GM21619 (cell line): Measurements from ENCODE around the gene ZFHX3.

Experiments used
- ATAC-seq: cut with Tn5 transposase; IDR thresholded peaks from one replicate; pipeline ENCODE4 v1.9.1; 2021; ENCODE audit not compliant: unreplicated experiment

ZFHX3 gene

DNA sequence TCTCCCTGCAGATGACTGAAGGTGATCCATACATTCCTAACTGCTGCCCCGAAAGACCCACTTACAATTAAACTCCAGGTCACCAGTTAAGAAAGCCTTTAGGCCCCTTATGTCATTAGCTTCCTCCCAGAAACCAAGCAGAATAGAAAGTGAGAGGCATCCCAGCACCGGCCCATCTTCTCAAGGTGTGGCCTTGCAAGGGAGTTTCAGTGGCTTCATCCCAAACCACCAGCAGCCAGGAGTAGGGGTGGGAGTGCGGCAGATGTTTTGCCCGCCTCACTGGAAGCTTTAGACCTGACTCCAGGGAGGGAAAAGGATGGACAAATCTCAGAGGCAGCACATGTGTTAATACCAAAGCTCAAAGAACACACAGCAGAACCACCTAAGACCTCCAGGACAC lies 5.1 kb downstream of the ZFHX3 start:
- ATAC-seq, result no peak

DNA sequence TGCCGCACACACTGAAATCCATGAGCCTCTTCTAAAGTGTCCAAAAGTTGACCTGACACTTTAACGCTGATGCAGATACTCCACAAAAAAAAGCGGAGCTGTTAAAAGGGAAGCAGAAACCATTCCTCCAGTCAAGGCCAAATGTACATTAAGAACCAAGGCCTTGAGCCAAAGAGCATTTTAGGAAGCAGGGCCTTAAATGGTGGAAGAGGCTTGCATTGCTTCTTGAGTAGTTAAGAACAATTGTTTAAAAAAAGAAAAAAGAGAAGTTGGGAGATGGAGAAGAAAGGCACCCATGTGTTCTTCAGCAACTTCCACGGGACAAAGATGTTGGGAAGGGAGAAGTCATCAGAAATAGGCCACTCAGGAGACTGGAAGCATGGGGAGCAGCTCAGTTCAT lies 6.3 kb downstream of the ZFHX3 start:
- no peak for ATAC-seq

DNA sequence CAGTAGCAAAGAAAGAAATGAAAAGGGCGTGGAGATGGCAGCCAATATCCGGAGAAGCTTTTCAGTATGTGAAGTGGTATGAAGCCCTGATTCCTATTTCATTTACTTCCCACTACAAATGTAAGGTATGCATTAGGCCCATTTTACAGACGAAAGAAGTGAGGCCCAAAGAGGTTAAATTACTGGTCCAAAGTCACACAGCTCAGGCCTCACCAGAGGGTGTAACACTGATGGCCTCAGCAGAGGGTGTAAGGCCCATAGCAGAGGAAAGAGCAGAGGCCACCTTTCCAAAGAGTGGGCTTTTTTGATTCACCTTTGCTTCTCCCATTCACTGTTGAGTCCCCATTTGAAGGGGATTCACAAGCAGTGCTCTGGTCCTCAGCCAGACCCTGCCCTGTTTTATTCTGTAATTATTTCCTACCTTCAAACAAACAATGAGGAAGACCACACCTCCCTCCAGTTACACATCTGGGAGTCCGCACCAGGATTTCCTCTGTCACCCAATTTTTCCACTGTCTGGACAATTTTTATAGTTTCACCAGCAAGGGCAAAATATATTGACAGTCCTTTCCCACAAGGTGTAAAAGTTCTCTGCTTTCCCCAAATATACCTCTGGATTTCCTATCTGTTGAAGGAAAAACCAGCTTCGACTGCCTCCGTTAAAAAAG lies 7.1 kb downstream of the ZFHX3 start:
- ATAC-seq, result no peak

DNA sequence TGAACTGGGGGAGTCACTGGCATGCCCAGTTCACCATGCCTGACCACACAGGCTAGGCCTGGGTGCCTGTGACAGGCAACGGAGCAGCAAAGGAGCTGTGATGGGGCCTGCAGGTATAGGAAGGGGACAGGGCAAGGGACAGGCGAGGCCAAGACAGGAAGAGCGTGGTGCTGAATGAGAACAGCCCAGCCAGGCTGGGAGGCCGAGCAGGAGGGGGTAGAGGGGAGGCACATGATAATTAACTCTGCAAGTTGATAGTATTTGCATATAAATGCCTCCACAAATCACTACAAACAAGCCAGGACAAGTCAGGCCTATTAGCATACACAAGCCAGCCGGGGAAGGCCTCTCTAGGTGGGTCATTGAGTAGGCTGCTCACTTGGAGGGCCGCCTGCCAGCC lies 7.8 kb downstream of the ZFHX3 start:
- no peak for ATAC-seq

DNA sequence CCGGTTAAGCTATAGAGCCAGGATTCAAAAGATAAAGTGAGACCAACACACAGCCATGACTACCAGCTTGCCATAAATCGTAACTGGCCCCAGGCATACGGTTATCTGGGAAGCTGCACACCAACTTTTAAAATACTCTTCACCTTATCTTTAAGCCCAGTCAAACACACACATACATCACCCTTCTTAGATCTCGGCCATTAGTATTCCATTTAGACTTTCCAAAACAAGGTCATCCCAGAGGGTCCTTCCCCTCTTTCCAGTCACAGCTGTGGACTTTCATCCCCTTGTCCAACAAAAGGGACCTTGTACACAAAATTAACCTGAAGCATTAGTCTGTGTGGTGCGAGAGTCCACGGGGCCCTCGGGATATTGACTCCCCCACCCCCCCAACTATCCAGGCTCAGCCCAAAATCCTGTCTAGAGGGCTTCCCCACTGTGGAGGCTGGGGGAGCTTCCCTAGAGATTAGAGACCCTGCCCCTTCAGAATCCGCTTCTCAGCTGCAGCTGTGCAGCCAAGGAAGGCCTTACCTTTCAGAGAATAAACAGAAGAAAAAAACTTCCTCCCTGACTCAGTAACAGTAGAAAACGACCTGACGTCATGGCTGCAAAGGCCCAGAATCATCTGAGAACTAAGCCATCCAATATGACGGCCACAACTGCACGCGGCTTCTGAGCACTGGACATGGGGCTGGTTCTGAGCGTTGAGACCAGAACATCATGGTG lies 9.9 kb downstream of the ZFHX3 start:
- ATAC-seq, result no peak

DNA sequence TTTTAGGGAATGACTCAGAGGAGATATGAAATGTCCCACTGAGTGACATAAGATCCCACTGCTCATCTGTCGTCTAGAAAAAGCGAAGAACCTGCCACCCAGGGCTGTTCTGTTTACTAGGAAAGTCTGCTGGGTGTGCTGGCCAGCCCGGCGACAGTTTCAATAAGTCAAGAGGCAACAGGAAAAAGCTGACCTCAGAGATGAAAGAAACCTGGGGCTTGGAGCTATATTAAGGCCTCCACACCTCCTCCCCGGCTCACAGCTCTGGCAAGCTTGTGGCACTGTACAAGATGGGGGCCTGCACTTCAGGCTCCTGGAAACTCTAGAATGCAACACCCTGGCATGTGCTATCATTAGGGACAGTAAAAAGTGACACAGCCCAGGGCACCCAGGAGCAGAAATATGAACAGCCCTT lies 10.6 kb downstream of the ZFHX3 start:
- ATAC-seq, result no peak

DNA sequence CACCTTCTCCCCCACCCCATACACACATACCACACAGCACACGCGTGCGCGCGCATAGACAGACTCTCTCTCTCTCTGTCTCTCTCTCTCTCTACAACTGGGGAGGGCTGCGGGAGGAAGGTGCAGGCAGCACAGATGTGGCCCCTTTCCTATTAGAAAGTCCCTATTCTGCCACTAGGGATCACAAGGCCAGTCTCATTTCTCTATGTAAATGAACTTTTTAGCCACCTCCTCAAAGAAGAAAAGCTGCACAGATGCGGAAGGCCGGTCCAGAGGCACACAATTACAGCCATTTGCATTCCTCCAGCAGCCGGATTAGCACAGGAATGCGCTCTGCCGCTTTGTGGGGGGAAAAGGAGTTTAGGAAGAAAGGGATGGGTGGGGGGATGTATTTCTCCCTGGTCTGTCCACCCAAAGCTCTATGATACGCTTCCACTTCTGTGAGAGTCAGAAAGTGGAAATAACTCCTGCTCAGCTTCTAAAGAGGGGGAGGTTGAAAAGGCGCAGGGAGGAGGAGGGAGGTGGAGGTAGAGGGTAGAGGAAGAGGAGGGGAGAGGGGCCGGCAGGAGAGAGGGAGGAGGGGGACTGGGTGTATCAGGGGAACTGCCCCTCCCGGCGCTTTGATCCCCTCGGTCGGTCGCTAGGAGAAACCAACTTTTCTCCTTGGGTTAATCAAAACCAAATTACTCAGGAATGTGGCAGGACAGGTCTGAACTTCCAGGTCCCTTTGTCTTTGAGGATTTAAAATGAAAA lies 11.7 kb downstream of the ZFHX3 start:
- ATAC-seq, result peak; percentile 79

DNA sequence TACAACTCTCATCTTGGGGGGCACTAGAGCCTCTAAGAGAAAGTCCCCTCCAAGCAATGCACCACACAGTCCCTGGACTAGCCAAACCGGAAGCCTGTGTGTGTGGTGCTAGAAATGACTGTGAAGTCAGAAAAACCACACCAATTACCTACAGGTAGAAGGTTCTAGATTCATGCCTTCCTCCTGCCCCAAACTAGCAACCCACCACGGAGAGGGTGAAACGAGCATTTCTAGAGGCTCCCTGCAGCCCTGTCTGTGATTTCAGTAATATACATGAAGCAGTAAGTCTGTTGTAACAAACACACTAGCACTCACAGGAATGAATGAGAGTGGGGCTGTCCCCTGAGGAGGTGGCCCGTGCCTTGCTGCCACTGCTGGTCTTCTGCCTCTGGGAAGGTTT lies 13.6 kb downstream of the ZFHX3 start:
- peak; percentile 43 for ATAC-seq

DNA sequence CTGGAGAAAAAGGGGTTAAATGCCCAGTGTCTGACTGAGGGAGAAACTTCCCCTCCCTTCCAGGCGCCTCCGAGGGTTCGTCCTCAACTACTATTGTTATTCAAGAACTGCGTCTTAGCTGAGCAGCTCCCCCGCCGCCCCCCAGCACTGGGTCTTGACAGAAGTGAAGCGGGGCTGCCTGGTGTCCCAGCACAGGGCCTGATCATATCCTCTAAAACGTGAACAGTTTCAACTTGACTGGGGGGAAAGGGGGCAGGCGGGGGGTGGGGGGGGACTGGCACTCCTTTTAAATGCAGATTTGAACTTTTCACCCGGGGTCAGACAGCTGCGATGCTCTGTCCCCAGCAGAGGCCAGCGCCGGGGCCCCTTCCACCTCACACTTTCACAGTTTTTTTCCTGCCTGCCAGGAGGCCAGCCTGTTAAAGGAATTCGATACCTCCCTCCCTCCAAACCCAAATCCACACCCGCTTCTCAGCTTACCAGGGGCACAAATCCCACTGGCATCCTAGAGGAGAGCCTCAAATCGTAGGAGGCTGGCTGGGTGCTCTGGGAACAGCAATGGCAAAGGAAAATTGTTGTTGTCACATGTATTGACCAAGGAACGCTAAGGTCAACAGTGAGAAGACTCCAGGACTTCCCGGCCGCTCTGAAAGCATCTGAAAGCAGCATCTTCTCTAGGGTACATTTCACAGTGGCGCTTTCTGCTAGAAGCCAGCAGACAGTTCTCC lies 14.5 kb downstream of the ZFHX3 start:
- no peak for ATAC-seq

DNA sequence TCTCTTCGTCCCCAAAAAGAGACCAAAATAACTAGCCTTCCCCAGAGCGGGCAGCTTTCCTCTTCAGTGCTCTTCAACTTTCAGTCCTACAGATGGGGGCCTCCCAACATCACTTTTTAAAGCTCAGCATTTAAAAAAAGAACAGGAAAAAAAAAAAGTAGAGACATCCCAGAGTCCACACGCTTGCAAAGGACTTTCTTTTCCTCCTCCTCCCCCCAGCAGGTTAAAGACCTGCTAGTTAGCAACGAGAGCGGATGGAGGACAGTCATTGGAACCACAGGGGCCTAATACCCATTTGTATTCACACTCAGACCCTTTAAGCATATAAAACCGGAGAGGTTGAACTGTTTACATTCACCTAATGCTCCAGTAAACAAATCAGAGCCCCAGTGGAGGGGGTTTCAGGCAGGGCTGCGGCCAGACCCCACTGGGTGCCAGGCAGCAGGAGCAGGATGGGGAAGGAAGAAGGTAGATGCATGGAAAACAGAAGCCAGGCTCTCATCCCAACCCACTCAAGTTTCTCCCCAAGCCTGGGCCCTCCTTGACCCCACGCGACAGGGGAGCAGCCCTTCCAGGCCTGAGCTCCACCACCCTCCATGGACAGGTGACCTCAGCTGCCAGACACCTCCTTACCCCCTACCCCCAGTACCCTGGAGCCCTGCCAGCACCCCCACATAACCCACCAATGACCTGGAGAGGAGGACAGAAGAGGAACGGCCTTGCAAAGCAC lies 15.2 kb downstream of the ZFHX3 start:
- ATAC-seq, result no peak

DNA sequence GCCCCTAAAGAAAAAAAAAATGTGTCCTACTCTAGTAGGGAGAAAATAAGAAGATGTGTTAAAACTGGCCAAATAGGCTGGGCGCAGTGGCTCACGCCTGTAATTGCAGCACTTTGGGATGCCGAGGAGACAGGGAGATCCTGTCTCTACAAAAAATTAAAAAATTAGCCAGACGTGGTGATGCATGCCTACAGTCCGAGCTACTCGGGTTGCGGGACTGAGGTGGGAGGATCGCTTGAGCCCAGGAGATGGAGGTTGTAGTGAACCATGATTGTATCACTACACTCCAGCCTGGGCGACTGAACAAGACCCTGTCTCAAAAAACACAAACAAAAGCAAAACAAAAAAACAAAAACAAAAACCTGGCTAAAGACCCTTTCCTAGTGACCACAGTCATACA lies 15.9 kb downstream of the ZFHX3 start:
- ATAC-seq, result no peak

DNA sequence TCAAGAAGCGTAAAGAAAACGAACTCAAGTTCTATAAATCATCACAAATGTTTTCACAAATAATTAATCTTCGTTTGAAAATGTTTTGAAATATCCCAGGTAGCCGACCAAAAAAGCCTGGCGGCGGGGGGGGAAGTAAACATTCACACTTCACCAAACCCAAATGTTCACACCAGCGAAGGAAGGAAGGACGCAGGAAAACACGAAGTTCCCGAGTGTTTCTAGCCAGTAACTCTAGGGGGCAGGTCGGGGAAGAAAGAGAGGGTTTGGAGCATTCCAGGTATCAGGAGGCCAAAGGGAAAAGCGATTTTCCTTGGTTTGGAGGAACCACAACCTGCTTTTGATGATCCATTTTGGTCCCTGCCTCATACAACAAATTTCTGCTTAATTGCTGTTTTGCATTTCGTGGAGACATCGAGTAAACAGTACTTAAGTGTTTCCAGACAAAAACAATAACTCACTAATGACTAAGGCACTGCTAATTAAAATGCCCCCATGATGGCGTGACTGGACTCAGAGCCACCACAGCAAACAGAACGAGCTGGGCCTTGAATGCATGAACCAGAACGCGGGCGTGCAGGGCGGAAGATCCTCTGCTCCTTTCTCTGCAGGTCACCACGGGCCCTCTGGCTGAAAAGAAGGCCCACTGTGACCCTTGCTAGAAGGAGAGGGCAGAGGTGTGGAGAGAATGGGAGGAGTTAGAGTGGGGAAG lies 16.6 kb downstream of the ZFHX3 start:
- no peak for ATAC-seq

DNA sequence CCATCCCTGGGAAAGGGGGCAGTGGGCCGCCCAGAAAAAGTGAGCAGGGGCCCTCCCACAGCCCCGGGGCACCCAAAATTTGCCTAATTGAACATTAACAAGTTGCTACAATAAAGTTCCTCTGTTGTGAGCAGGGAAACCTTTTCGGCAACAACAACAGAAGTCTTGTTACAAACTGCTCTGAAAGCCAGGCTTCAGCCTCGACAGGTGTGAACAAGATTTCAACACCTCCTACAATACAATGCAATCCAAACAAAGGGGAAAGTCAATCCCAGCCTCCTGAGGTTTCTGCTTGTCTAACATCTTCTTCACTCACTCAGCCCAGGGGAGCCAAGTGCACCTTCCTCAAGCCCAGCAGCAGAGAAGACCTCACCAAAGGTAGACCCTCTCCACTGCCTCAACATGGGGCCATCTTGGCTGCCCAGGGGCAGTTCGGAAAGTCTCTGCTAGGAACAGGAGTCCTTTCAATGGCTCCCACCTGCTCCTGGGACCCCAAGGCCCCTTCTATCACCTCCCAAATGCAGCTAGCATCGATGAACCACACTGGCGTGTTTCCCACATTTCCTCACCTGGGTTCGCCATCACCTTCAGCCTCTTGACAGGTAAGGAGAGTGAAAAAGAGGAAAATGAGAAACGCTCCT lies 19.1 kb downstream of the ZFHX3 start:
- no peak for ATAC-seq

DNA sequence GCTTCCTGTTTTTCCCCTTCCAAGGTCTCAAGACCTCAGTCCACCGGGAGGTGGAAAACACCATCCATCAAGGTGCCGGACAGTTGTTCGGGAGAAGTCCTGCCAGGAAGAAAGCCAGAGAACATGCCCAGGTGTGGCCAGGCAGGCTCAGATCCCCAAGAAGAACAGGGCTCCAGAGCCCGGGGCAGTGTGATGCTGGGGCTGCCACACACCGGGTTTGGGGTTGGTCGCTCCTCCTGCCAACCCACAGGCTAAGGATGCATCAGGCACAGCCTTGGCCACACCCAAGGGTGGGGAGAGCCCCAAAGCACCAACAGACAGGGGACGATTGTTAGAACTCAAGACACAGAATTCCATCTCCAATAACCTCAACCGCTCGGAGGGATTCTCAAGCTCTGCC lies 19.7 kb downstream of the ZFHX3 start:
- ATAC-seq, result no peak

DNA sequence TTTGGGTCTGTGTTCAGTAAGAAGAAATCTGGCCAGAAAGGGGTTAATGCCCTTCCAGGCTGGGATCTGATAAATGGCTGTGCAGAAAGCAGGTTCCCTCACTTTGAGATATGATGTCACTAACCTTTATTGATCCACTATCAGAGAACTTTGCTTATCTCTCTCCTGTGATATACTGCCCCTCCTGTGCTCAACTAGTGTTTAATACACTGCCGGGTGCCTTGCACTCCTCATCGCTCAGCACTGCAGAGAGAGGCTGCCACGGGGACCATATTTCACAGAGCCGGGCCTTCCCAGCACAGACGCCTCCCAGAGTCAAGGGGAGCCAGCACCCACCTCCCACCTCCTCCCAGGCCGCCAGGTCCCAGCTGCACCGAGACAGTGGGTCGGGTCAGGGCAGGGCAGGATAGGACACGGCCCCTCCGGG lies 20.2 kb downstream of the ZFHX3 start:
- ATAC-seq, result no peak

DNA sequence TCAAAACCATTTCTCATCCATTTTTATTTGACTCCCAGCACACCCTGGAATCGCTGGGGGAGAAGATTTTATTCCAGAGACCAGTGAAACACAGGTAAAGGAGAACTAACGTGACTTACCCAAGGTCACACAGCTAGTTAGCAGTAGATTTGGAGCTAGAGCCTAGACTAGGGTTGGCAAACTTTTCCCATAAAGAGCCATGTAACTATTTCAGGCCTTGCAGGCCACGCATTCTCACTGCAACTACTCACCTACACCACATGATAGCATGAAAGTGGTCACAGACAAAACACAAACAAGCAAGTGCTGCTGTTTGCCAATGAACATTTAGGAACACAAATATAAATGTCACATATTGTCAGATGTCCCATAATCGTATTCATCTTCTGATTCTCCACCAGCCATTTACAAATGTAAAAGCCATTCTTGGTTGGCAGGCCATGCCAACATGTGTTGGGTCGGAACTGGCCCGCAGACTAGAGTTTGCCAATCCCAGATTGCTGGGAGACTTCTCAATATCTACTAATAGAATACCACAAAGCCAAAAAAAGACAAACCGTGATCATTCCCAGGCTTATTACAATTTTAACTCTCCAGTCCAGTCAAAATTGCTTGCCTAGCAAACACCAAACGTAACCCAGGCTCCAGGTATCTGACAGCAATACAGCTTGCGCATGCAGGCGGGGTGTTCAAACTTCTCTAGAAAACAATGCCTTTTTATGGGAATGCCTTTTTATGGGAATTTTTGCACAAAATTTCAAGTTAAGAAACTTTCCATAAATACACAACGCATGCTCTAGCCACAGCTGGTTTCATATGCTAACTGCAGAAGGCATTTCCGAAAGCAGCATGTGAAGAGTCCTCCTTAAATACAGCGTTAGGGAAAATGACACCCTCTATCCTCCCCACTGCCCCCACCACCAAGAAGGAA lies 20.9 kb downstream of the ZFHX3 start:
- ATAC-seq, result no peak

DNA sequence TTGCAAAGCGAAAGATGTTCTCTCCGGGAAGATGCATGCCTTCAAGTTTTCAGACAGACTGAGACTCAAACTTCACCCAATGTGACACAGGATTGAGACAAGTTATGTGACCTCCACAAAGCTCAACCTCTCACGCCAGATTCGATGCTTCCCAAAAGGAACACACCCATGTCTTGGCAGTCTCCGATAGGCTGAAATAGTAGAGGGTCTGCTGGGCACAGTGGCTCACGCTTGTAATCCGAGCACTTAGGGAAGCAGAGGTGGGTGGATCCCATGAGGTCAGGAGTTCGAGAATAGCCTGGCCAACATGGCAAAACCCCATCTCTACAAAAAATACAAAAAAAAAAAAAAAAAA lies 22.1 kb downstream of the ZFHX3 start:
- ATAC-seq, result no peak

DNA sequence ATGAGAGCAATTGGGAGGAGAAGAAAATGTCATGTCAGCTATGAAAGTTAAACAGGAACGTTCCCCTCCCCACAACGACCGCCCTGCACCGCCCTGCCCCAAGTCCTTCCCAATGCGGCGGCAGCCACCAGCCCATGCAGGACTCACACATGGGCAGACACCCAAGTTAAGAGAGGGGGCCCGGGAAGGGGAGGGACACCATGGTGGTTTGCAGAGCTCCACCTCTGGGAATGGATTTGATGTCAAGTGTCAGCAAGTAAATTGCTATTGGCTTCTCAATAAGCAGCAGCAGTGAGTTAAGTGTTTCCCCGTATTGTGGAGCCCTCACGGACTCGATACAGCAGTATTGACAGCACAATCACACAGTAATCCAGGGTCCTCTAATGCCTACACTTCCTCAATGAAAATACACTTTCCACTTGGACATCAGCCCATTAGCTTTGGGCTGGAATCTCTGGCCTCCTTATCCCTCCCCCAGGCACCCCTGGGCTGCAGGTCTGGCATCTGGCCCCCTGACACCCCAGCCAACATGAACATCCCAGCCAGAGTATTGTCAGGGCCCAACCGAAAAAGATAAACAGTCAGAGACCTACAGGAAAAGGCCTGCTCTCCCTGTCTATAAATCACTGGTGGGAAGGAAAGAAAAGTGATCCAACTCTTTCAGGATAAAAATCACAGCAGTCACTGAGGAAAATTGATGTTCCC lies 22.6 kb downstream of the ZFHX3 start:
- ATAC-seq, result no peak
